8988T (cell line): ENCODE data around the gene MYORG.
"Not testable (repeated sequence)": the region's sequence is repeated elsewhere in the genome, so short reads cannot be mapped to it uniquely, and the experiment has no call there.

ENCODE experiments used
- DNase-seq: peaks from one replicate; pipeline ENCODE4 v3.0.0; 2011

MYORG gene

GRCh38 chr9:34367751-34368410 lies 8.8 kb downstream of the MYORG start:
- not testable (repeated sequence) for DNase-seq

DNA sequence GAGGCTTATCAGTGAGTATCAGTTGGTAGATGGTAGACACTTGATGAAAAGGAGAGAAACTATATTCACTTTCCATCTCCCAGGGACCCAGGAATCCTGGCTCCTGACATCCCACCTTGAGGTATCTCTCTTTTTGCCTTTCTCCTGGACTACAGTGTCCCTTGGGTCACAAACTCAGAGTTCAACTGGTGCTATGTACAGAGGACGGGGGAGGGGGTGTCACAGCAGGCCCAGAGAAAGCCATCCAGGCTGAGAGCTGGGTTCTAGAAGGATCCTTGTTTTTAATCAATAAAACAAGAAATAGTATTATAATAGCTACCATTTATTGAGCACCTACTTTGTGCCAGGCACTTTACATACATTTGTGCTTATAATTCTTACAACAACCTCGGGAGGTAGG lies 10.3 kb downstream of the MYORG start:
- no peak for DNase-seq

- DNase-seq = no peak
These were observed 11.4 kb downstream of the MYORG start for GRCh38 chr9:34365282-34365681.

GRCh38 chr9:34363619-34364351 lies 12.9 kb downstream of the MYORG start:
- no peak for DNase-seq

- DNase-seq = no peak
These were observed 14.0 kb downstream of the MYORG start for GRCh38 chr9:34362614-34363214.

GRCh38 chr9:34352957-34353356 lies 23.7 kb downstream of the MYORG start:
- DNase-seq = not testable (repeated sequence)

GRCh38 chr9:34352122-34352652 lies 24.5 kb downstream of the MYORG start:
- not testable (repeated sequence) for DNase-seq

DNA sequence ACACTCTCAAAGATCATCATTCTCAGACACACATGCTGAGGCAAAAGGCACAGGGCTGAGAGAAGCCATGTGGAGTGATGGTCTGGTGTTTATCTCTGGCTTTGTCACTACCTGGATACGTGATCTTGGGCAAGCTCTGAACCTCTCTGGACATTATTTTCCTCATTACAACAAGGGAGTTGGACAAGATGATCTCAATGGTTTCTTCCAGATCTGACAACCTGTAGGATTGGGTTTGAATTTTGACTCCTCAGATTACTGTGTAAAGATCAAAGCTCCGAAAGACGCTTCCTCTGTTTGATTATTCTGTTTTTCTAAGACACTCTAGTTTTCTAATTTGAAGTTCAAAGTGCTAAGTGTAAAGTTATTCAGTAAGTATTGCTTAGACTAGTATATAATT lies 27.4 kb downstream of the MYORG start:
- DNase-seq = no peak

DNA sequence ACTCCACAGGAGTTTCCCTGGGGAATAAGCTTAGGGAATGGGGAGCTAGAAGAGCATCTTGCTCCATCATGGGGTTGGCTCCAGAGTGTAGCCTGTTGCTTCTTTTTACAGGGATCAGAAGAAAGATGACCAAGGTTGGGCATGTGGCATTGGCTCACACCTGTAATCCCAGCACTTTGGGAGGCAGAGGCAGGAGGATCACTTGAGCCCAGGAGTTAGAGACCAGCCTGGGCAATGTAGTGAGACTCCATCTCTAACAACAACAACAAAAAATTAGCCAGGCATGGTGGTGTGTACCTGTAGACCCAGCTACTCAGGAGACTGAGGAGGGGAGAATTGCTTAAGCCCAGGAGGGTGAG lies 28.9 kb downstream of the MYORG start:
- DNase-seq = no peak

DNA sequence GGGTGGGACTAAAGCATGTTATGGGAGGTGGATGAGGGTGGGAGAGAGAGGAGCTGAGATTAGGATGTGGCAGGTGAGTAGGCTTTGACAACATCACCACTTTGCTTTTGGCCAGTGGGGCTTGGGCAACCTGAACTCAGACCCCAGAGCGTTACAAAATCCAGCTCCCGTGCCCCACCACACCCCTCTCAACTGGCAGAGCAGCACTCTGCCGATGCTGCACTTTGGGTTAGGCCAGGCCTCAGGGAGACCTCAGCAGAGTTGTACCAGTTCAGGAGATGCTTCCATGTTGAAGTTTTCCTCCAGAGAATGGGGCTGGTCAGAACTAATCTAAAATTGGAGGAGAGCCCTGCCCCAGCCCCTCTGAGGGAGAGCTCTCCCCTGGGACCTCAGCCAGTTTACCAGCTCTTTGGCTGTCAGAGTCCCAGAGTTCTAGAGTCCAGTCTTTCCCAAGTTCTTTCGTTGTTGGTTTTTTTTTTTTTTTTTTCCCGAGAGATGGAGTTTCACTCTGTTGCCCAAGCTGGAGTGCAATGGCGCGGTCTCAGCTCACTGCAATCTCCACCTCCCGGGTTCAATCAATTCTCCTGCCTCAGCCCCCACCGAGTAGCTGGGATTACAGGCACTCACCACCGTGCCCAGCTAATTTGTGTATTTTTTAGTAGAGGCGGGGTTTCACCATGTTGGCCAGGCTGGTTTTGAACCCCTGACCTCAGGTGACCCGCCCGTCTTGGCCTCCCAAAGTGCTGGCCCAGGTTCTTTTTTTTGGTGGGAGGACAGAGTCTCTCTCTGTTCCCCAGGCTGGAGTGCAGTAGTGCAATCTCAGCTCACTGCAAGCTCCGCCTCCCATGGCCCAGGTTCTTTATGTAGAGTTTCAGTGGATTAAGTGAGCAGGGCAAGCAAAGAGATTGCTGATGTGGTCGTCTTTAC lies 29.6 kb downstream of the MYORG start:
- DNase-seq = no peak

- DNase-seq = no peak
These were observed 33.1 kb downstream of the MYORG start for GRCh38 chr9:34343605-34344004.

DNA sequence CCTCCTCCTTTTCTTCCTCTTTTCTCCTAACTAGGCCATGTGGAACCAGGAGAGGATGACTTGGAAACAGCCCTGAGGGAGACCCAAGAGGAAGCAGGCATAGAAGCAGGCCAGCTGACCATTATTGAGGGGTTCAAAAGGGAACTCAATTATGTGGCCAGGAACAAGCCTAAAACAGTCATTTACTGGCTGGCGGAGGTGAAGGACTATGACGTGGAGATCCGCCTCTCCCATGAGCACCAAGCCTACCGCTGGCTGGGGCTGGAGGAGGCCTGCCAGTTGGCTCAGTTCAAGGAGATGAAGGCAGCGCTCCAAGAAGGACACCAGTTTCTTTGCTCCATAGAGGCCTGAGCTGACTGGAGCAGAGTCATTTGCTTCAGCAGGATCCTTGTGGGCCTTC lies 33.6 kb downstream of the MYORG start:
- no peak for DNase-seq

- no peak for DNase-seq
These were observed 34.9 kb downstream of the MYORG start for GRCh38 chr9:34341659-34342295.

GRCh38 chr9:34338665-34339385 lies 37.9 kb downstream of the MYORG start:
- DNase-seq = no peak

GRCh38 chr9:34338079-34338478 lies 38.6 kb downstream of the MYORG start:
- not testable (repeated sequence) for DNase-seq

GRCh38 chr9:34337403-34337802 lies 39.3 kb downstream of the MYORG start:
- DNase-seq = no peak

DNA sequence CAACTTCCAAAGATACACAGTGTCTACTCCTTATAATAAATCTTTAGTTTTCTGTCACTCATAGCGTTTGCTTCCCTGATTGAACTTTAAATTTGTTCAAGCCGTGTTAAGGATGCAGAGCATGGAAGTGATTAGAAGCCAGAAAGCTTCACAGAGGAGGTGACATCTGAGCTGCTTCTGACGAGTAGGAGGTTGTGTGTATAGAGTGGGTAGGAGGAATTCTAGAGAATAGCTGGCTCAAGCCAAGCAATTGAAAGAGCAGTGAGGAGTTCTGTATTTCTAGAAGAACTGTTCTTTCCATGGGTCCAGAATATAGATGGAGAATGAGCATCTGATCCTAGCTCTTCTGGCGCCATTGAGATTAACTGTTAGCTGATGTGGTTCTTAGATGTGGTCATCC lies 41.3 kb downstream of the MYORG start:
- DNase-seq = no peak

GRCh38 chr9:34334916-34335315 lies 41.8 kb downstream of the MYORG start:
- DNase-seq = no peak

DNA sequence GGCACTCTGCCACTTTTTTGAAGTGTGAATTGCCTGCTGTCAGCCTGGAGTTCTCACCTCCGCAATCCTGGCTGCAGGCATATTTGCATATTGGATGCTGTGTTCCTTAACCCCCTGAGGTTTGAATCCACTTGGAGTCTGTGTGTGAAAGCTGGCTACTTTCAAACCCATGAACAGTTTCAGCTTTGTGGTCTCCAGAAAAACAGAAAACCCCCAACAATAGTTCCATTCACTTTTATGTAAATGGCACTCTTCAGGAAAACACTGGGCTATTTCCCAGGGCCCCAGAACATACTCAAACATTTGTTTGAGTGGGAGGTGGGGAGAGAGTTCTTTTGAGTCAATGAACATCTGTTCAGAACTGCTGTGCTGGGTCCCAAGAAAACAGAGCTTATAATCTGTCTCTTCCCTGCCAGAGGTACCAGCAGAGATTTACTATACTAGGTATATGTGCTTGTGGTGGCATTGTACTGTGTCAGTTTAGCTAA lies 42.3 kb downstream of the MYORG start:
- no peak for DNase-seq

- DNase-seq = no peak
These were observed 42.9 kb downstream of the MYORG start for GRCh38 chr9:34333836-34334235.
